PC-3 (cell line): ENCODE results near the gene SHROOM1. TPM values are rescaled to one million over a fixed set of nuclear protein-coding genes. Genes with fewer than 3 reads are reported as not detected.

ENCODE experiments used
- ATAC-seq: fragments of 200-7000 bp; cut with Tn5 transposase; 2 replicates; pipeline ENCODE4 v1.9.1; 2020; ENCODE audit warnings: mild to moderate bottlenecking, moderate library complexity
- BruUV-seq: library from RNA; stranded (reverse); fragments of 400-500 nt; replicated peaks from 2 replicates; lab custom pipeline; 2021; lab: Mats Ljungman, UMichigan
- CTCF ChIA-PET: fragments of 300-600 bp; sonication (Branson Sonifier 250); formaldehyde crosslinking; loops from one replicate; lab custom pipeline; 2022; ENCODE audit warnings: antibody characterized with exemption; lab: Charles Lee
- POLR2A ChIA-PET: fragments of 300-600 bp; sonication (Branson Sonifier 250); formaldehyde crosslinking; loops from one replicate; lab custom pipeline; 2022; ENCODE audit warnings: antibody characterized with exemption; ENCODE audit not compliant: unreplicated experiment; lab: Charles Lee
- DNase-seq: peaks from one replicate; pipeline ENCODE4 v3.0.0-alpha.2; 2015
- H2AFZ ChIP-seq: fragments of 300-600 bp; sonication (generic); 2 replicates; pipeline ENCODE4 v1.6.0; 2016; ENCODE audit warnings: antibody characterized with exemption, low read length
- H3F3A ChIP-seq: fragments of 300-600 bp; sonication (generic); one replicate; pipeline ENCODE4 v1.6.0; 2017; ENCODE audit warnings: antibody characterized with exemption, low read length, control low read depth, mild to moderate bottlenecking; ENCODE audit not compliant: unreplicated experiment
- H3K27ac ChIP-seq: fragments of 300-600 bp; sonication (generic); 2 replicates; pipeline ENCODE4 v1.5.1; 2016; ENCODE audit warnings: mild to moderate bottlenecking, low read length
- H3K27me3 ChIP-seq: fragments of 300-600 bp; sonication (generic); 2 replicates; pipeline ENCODE4 v1.6.1; 2016; ENCODE audit warnings: low read length, mixed read lengths
- H3K36me3 ChIP-seq: fragments of 300-600 bp; sonication (generic); 2 replicates; pipeline ENCODE4 v1.6.1; 2016; ENCODE audit warnings: low read depth, mixed run types, low read length, mixed read lengths
- H3K4me1 ChIP-seq: fragments of 300-600 bp; sonication (generic); 2 replicates; pipeline ENCODE4 v1.5.1; 2016; ENCODE audit warnings: low read length; ENCODE audit not compliant: insufficient read depth
- H3K4me2 ChIP-seq: fragments of 300-600 bp; sonication (generic); 2 replicates; pipeline ENCODE4 v1.6.0; 2016; ENCODE audit warnings: low read length
- H3K4me3 ChIP-seq: fragments of 300-600 bp; sonication (generic); 2 replicates; pipeline ENCODE4 v1.5.1; 2016; ENCODE audit warnings: mild to moderate bottlenecking, low read length, mixed read lengths
- H3K79me2 ChIP-seq: fragments of 300-600 bp; sonication (generic); 2 replicates; pipeline ENCODE4 v1.6.1; 2017; ENCODE audit warnings: low read length, mixed read lengths
- H3K9ac ChIP-seq: fragments of 300-600 bp; sonication (generic); 2 replicates; pipeline ENCODE4 v1.6.0; 2016; ENCODE audit warnings: mild to moderate bottlenecking, low read length
- H3K9me2 ChIP-seq: fragments of 300-600 bp; sonication (generic); replicated peaks from 2 replicates; pipeline ENCODE4 v1.6.1; 2016; ENCODE audit warnings: mixed run types, low read length, mixed read lengths
- H3K9me3 ChIP-seq: fragments of 300-600 bp; sonication (generic); 2 replicates; pipeline ENCODE4 v1.6.1; 2016; ENCODE audit warnings: low read length, mixed read lengths
- H4K20me1 ChIP-seq: fragments of 300-600 bp; sonication (generic); 2 replicates; pipeline ENCODE4 v1.6.1; 2016; ENCODE audit warnings: low read length, mixed read lengths
- EZH2 ChIP-seq: fragments of 300-600 bp; sonication (generic); IDR thresholded peaks from one replicate; pipeline ENCODE4 v1.6.1; 2017; ENCODE audit warnings: antibody characterized with exemption, mild to moderate bottlenecking, low read length; ENCODE audit not compliant: unreplicated experiment
- EZH2phosphoT487 ChIP-seq: fragments of 300-600 bp; sonication (generic); IDR thresholded peaks from 2 replicates; pipeline ENCODE4 v1.6.1; 2018; ENCODE audit warnings: mild to moderate bottlenecking, antibody characterized with exemption, low read length, borderline replicate concordance
- intact Hi-C: fragments of 100-400 bp; cut with micrococcal nuclease; formaldehyde crosslinking; loops from 2 replicates; pipeline ENCODE4 v1.9.0; 2023
- total RNA-seq: library from RNA; depleted of rRNA; stranded (reverse); fragments of >200 nt; gene quantifications from 2 replicates; pipeline ENCODE4 v1.2.3, GENCODE V29; 2014
- TF ChIP-seq, protein P1 (sequence below): fragments of 300-600 bp; sonication (generic); conservative IDR thresholded peaks from 2 replicates; pipeline ENCODE4 v1.5.1; 2017; ENCODE audit warnings: antibody characterized with exemption, low read depth, mild to moderate bottlenecking, low read length

The SHROOM1 gene
- total RNA-seq, 1 experiment from 2014 or later, result 13.6 TPM

DNA sequence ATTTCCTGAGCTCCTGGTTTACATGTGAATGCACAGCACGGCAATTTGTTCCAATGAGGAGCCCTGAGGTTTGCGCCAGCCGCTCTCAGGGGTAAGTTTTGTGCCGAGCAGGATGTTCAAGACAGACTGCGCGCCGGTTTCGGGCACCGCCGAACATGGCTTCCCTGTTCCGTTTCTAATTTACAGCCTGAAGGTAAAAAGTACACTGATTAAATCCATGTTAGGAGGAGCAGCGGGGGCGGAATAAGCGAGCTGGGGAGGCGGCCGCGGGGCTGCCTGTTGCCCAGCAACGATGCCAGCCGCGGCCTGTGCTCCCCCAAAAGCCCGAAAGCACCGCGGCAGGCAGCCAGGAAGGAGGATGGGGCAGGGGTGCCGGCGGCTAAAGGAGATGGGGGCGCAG lies 11.0 kb downstream of the SHROOM1 start:
- TF ChIP-seq EZH2phosphoT487 (no peak), EZH2 (no peak)
- TF ChIP-seq, protein P1, sequence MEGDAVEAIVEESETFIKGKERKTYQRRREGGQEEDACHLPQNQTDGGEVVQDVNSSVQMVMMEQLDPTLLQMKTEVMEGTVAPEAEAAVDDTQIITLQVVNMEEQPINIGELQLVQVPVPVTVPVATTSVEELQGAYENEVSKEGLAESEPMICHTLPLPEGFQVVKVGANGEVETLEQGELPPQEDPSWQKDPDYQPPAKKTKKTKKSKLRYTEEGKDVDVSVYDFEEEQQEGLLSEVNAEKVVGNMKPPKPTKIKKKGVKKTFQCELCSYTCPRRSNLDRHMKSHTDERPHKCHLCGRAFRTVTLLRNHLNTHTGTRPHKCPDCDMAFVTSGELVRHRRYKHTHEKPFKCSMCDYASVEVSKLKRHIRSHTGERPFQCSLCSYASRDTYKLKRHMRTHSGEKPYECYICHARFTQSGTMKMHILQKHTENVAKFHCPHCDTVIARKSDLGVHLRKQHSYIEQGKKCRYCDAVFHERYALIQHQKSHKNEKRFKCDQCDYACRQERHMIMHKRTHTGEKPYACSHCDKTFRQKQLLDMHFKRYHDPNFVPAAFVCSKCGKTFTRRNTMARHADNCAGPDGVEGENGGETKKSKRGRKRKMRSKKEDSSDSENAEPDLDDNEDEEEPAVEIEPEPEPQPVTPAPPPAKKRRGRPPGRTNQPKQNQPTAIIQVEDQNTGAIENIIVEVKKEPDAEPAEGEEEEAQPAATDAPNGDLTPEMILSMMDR, result no peak
- no peaks in the 10 kb centered on the region for H3K27me3 ChIP-seq
- H3K79me2 ChIP-seq, result no peaks in the 10 kb centered on the region
- BruUV-seq, result no TSS peak
- no peaks in the 10 kb centered on the region for H3K4me1 ChIP-seq
- DNase-seq (no peak), ATAC-seq (no peak)
- H3K9me3 ChIP-seq, result no peaks in the 10 kb centered on the region
- H3K4me2 ChIP-seq, result no peak overlapping the region
- no peaks in the 10 kb centered on the region for H3K36me3 ChIP-seq
- no peaks in the 10 kb centered on the region for H3F3A ChIP-seq
- H4K20me1 ChIP-seq, result no peaks in the 10 kb centered on the region
- H3K9me2 ChIP-seq, result no peaks in the 10 kb centered on the region
- no peak overlapping the region for H2AFZ ChIP-seq
- intact Hi-C loops, result no loop called here
- no peak overlapping the region for H3K27ac ChIP-seq
- ChIA-PET POLR2A (no interaction called here), CTCF (interaction anchor here (0.5 to 1.1 kb wide), 3 partner anchors 65 to 228 kb away, joined by 4 to 12 read pairs (median 4); no protein-coding TSS in a partner anchor)
- H3K9ac ChIP-seq, result no peak overlapping the region
- no peak overlapping the region for H3K4me3 ChIP-seq

- DNase-seq (no peak), ATAC-seq (no peak)
- no TSS peak for BruUV-seq
- TF ChIP-seq EZH2, result no peak
- TF ChIP-seq, protein P1, result no peak
- TF ChIP-seq EZH2phosphoT487, result no peak
- Histone ChIP-seq H3K36me3 (no peaks in the 10 kb centered on the region), H3K9me3 (no peaks in the 10 kb centered on the region), H3K79me2 (no peaks in the 10 kb centered on the region), H4K20me1 (no peaks in the 10 kb centered on the region), H3K27ac (no peak overlapping the region), H3K4me2 (no peak overlapping the region), H2AFZ (no peak overlapping the region), H3F3A (no peaks in the 10 kb centered on the region), H3K9me2 (no peaks in the 10 kb centered on the region), H3K27me3 (no peaks in the 10 kb centered on the region), H3K9ac (no peak overlapping the region), H3K4me3 (no peak overlapping the region), H3K4me1 (peaks cover 5% of the 10 kb centered on the region; the same call in 1 of the 2 replicates)
- ChIA-PET POLR2A (no interaction called here), CTCF (no interaction called here)
- intact Hi-C loops, result no loop called here
Measured at GRCh38 chr5:132817011-132817410, 13.4 kb downstream of the SHROOM1 start.

DNA sequence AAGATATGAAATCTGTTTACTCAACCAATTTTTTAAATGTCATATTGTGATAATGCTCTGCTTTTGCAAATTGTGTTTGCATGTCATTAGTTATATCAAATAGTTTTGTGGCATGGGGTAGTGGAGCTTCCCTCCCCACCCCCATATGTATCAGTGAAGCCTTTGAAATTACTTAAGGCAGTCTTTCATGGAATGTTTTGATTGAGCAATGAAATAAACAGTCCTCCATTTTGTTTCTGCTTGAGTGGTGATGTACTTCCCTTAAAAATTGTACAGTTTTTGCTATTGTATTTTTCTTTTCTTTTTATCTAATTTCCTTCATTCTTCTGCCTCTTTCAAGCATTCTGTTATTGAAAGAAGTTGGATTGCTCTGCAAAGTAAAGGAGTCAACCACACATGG lies 13.9 kb downstream of the SHROOM1 start:
- no peak for DNase-seq
- no peak overlapping the region for H3K9ac ChIP-seq
- no peaks in the 10 kb centered on the region for H3K27me3 ChIP-seq
- H3K27ac ChIP-seq, result no peak overlapping the region
- intact Hi-C loops, result no loop called here
- ChIA-PET CTCF (no interaction called here), POLR2A (no interaction called here)
- H3K9me3 ChIP-seq, result no peaks in the 10 kb centered on the region
- TF ChIP-seq EZH2phosphoT487, result no peak
- TF ChIP-seq, protein P1, result no peak
- TF ChIP-seq EZH2, result no peak
- no TSS peak for BruUV-seq
- no peaks in the 10 kb centered on the region for H3F3A ChIP-seq
- H3K79me2 ChIP-seq, result no peaks in the 10 kb centered on the region
- peaks cover 5% of the 10 kb centered on the region; the same call in 1 of the 2 replicates for H3K4me1 ChIP-seq
- no peak overlapping the region for H2AFZ ChIP-seq
- no peak overlapping the region for H3K4me3 ChIP-seq
- H4K20me1 ChIP-seq, result no peaks in the 10 kb centered on the region
- H3K36me3 ChIP-seq, result no peaks in the 10 kb centered on the region
- ATAC-seq, result no peak
- no peaks in the 10 kb centered on the region for H3K9me2 ChIP-seq
- H3K4me2 ChIP-seq, result no peak overlapping the region
